ENCODE measurements around the gene NPC2.

DNA sequence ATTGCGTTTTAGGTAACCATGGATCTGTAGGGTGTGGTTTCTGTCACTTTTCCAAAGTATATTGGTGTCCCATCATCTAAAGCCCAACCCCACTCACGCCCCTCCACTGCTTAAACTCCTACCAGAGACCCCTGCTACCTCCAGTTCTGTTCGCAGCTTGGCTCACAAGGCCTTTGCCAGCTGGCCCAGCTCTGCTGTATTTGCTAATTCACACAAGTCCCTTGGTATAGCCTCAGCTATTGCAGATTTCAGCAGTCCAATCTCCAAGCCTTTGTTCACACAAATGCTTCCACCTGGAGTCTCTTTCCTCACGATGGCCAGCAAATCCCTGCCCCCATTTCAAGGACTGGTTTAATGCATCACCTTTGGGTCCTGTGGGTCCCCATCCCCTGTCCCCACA, 24.6 kb upstream of the NPC2 start:
- no peak for TF ChIP-seq CTCF (IDR thresholded peaks at IDR 0.05)
- no peak for TF ChIP-seq POLR2A (IDR thresholded peaks at IDR 0.05)

Data from lower leg skin (tissue), 3 donors.